ENCODE measurements around the gene IPO9.

The IPO9 gene

DNA sequence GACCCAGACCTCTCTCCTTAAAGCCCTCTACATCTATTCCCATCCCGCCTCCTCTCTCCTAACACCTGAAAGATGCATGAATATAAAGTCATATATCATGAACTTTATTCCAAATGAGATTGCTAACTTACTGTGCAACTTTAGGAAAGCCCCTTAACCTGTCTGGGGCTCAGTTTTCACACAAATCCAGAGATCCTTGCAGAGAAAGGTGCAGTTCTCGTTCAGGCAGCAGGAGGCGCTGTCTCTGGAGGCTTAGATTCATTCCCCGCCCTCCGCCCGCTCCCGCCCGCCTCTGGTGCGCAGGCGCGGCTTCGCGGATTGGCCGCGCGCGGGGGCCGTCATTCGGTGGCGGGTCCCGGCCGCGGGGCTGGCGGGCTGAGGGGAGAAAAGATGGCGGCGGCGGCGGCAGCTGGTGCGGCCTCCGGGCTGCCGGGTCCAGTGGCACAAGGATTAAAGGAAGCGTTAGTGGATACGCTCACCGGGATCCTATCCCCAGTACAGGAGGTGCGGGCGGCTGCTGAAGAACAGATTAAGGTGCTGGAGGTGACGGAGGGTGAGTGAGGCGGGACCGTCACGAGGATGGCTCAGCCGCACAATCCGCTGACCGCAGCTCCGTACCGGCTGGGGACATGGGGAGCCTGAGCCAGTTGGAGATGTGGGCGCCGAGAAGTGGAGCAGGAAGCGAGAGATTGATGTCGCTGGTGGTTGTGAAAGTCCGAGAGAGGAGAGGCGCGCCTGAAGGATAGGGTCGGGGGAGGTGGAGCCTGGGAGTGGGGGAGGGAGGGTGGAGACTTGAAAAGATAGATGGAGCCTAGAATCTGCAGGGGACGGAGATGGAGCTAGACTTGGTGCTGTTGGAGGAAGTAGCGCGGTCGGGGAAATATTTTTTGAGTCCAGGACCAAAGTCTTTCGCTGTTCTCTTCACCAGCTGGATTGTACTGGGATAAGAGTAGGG is at the start of gene IPO9:
TSS of gene IPO9 (plus strand) at position 338 of the 955 bp plus-strand sequence. CDS start at position 391, 53 bp downstream.
- DNase-seq: peak; percentile 94

DNA sequence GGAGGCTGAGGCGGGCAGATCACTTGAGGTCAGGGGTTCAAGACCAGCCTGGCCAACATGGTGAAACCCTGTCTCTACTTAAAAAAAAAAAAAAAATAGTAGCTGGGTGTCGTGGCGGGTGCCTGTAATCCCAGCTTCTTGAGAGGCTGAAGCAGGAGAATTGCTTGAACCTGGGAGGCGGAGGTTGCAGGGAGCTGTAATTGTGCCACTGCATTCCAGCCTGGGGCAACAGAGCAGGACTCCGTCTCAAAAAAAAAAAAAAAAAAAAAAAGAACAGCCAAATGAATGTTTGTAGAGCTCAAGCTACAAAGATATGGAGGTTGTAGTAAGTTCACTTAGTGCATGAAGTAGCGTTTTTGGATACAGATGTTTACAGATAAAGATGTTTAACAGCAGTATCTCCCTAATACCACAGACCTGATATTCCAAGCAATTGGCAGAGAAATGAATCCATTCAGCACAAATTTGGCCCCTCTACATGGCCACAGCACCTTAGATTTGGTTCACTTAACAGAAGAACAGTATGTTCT is 49.5 kb upstream of the IPO9 start:
- DNase-seq: no peak

DNA sequence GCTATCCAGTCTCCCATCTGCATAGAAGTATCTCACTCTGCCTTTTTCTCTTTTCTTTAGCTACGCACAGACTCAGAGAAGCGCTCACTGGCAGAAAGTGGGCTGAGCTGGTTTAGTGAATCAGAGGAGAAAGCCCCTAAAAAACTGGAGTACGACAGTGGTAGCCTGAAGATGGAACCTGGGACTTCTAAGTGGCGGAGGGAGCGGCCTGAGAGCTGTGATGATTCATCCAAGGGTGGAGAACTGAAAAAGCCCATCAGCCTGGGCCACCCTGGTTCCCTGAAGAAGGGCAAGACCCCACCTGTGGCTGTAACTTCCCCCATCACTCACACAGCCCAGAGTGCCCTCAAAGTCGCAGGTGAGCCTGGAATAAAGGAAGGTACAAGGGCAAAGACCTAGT is 48.0 kb upstream of the IPO9 start:
- no peak for DNase-seq

DNA sequence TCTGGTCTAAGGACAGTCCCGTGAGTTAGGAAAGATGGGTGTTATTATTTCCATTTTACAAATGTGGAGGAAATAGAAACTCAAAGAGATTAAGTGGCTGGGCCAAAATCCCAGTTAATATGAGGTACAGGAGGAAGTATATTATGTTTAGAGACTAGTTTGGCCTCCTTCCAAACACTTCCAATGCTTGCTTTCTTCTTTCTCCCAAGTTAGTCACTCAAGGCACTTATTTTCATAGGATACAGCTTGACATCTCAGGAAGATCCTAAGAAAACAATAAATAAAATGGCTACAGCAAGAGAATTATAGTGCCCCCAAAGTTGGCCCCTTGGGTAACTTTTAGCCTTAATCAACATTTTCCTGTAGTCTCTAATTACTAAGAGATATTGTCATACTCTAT is 47.5 kb upstream of the IPO9 start:
- DNase-seq: no peak

DNA sequence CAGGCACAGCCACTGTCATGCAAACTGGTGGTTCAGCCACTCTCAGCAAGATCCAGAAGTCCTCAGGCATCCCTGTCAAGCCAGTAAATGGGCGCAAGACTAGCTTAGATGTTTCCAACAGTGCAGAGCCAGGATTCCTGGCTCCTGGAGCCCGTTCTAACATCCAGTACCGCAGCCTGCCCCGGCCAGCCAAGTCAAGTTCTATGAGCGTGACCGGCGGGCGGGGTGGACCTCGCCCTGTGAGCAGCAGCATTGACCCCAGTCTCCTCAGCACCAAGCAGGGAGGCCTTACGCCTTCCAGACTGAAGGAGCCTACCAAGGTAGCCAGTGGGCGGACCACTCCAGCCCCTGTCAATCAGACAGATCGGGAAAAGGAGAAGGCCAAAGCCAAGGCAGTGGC is 46.6 kb upstream of the IPO9 start:
- DNase-seq: no peak

DNA sequence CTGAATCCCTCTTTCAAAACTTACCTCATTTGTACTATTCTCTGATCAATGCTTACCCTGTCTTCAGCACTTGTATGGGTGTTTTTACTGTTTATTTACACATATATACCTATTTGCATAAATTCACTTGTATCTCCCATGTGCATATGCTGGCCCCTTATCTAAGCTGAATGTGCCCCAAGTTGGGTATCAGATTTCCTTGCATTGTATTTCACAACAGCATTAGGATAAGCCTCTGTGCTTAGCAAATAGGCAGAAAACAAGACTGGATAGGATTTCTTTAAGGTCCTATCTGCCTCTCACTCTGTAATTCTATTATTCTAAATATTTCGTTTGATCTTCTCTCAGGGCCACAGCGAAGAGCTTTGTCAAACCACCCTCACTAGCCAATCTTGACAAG is 45.9 kb upstream of the IPO9 start:
- DNase-seq: no peak

DNA sequence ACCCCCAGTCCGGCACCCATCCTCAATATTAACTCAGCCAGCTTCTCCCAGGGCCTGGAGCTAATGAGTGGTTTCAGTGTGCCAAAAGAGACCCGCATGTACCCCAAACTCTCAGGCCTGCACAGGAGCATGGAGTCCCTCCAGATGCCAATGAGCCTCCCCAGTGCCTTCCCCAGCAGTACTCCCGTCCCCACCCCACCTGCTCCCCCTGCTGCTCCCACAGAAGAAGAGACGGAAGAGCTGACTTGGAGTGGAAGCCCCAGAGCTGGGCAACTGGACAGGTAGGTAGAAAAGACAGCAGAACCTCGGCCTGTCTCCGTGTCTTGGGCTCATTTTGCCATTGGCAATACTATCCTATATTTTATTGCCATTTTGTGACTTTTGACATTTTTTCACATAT is 45.4 kb upstream of the IPO9 start:
- DNase-seq: no peak

DNA sequence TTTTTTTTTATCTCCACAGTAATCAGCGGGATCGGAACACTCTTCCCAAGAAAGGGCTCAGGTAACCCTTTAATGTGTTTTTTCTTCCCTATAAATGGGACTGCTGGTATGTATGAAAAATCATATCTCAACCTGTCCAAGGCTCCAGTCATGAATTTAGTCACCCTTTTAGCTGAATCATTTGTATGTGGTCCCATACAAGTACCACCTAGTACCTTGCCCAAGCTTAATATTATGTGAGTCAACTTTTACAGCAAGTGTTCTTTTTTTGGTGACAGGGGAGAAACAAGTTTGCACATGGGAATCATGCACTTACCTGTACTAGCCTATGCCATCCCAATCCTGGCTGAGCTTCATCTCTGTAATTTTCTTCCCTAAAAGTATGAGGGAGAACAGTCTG is 43.7 kb upstream of the IPO9 start:
- no peak for DNase-seq

DNA sequence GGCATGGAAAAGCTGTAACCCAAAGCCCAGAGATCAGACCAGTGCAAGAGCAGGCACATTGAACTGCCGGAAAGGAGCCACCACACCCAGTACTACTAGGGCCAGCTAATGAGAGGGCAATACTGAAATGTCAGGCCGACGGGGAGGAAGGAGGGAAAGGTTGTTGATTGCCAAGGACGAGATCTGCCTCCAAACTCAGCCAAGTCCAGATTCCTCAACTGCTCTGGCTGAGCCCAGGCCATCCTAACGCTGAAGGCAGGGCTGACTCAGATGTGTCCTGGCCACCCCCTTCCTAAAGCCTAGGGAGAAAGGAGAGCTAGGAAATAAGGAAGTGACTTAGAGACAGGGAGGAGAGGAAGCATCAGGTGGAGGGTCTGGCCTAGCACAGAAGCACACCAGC is 42.1 kb upstream of the IPO9 start:
- DNase-seq: no peak

DNA sequence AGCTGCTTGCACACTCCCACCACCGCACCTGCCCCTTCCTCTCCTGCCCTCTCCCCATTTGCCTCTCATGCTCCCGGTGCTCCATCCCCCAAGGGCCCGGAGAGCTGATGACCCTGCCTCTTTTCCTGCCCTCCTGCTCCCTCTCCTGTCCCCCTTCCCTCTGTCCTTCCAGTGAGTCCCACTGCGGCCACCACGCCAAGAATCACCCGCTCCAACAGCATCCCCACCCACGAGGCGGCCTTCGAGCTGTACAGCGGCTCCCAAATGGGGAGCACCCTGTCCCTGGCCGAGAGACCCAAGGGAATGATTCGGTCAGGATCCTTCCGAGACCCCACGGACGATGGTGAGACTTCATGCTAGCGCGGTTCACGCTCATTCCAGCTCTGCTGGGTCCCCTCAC is 40.7 kb upstream of the IPO9 start:
- no peak for DNase-seq

DNA sequence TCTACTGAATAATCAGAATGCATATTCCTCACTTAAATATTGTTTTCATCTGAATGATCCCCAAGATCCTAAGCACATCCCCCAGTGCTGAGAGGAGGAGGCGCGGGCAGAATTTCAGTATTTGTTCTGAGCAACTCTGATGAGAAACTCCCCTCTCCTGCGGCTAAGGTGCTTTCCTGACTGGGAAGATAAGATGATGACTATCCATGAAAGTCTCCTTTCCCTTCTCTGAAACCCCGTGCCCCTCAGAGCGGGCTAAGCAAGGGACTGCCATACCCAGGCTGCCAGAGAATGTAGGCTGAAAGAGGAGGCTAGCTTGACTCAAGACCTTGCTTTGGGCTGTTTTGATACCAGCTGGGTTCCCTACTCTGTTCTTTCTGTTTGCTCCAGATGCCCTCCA is 39.7 kb upstream of the IPO9 start:
- no peak for DNase-seq

DNA sequence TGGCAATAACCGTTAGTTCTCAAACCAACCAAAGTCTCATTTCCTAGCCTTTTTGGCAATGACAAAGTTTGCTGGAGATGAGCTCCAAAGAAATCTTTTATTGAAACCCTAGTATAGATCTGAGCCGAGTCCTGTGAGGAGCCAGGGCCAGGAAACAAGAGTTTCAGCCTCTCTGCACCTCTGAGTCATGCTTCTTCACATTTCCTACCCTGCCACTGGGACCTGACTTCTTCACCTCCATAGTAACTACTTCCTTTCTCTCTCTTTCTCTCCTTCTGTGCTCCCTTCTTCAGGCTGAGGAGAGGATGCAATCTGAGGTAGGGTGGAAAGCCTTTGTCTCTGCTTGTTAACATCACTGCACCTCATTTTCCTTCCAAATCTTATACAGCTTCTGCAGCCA is 38.7 kb upstream of the IPO9 start:
- DNase-seq: no peak

DNA sequence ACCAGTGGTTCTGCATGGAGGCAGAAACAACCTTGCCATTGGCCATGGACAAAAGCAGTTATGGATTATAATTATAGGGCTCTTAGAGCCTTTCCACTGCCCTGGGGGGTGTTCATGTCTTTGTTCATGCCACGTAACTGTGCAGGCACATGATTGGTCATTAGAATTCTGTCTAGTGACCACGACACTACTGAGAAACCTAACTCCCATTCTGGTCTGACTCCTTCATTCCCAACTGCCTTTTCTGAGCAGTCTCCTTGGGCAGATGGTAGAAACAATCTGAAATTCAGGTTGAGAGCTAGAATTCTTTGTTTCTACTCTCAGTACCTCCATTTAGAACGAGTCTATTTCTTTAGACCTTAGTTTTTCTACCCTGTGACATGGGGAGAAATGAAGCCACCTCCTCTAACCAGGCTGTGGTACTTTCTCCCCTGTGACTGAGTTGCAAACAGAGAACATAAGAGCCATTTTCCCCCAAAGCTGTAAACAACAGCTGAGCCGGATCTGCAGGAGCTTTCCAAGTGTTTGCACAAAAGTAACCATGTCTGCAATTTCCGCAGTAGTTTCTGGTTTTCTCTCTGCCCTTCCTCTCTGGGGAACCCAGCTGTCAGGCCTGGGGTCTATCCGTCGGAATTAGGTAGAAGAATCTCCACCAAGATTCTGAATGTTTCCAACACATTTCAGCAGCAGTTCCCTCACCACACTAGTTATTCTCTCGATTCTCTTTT is 37.7 kb upstream of the IPO9 start:
- no peak for DNase-seq

DNA sequence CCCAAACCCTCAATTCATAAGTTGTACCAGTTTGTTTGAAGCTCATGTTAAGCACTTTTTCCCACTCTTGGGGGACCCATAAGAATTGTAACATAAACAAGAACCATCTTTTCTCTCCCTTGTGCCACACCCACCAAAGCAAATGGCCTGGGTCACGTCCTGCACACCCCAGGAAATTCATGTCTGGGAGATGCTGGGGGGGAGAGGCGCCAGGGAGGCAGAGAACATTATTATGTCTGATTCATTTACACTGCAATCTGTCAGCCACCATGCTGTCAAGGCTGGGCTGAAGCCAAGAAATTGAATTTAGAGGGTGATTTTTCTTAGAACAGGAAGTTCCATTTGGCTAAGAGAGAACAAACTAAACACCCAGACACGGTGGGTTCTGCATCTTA is 37.2 kb upstream of the IPO9 start:
- DNase-seq: peak; percentile 24

DNA sequence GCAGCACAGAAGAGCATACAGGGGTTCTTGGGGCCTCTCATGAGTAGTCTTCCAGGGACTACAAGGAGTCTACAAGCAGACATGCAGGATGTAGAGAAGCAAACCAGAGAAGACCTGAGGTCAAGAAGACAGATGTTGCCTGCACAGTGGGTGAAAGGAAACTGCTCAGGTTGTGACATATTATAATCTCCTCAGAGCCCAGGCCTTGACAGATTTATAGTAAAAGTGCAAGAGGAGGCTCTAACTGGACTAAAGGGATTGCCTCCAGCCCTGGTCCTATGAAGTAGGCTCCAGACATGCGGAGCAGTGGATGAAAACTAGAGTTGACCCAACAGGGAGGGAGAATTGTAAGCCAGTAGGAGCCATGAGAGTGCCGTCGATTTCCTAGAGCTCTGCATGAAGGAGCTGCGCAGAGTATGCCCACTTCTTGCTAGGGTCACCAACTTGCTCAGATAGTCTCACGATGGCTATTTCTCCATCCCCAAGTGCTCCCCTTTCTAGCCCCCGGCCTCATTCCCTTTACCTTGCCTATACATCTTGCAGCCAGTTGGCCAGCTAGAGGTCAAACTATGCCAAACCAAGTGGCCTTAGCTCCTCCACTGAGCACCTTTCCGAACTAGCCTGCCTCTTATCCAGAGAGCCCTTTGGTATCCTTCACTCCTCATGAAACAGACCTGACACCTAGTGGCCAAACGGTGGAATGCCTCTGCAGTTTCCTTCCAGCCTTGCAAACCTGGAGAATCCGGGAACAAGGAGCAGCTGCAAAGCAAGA is 36.2 kb upstream of the IPO9 start:
- DNase-seq: peak; percentile 81

DNA sequence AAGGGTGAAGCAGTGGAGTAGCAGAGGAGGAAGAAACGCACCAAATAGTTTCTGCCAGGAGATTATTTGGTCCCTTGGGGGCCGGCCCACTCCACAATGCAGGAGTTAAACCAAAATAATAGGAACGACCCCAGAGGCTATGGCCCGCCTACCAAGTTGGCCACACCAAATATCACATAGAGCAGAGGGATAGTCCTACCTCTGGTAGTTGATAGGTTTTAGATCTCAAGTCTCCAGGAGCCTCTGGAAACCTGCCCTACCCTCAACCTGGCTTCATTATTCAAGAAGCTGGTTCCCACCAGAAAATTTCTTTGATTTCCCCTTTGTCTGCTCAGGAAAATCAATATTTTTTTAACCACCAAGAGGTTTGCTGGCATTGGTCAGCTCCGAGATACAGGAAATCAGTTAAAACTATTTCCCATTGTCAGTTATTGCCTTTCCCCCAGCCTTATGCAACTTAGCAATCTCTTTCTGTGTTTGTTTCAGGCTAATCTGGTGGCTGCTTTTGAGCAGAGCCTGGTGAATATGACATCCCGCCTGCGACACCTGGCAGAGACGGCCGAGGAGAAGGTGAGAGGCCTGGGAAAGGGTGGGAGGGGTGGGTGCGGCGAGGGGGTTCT is 35.5 kb upstream of the IPO9 start:
- DNase-seq: no peak

DNA sequence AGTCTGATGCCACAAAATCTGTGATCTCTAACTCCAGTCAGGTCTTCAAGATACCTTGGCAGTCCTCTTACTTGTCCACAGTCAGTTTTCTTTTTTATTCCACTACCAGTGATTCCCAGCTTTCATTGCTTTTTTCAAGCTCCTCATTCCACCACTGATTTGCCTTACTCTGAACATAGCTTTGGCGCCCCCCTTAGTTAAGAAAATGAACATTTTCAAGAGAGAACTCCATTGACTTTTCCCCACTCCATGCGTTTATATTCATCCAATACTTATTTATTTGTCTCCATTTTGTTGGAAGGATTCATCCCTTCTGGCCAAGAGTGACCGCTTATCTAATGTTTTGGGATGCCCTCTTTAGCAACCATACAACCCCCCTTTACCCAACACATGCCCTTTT is 33.9 kb upstream of the IPO9 start:
- DNase-seq: no peak

DNA sequence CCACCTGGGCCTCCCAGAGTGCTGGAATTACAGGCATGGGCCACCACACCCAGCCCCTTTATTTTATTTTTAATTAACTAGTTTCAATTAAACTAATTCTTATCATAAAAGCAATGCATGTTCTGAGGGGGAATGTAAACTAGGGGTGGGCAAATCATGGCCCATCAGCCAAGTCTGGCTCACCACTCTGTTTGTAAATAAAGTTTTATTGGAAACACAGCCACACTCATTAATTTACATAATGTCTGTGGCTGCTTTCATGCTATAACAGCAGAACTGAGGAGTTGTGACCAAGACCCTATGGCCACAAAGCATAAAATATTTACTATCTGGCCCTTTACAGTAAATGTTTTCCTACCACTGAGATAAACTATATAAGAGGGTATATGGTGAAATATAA is 28.7 kb upstream of the IPO9 start:
- no peak for DNase-seq

DNA sequence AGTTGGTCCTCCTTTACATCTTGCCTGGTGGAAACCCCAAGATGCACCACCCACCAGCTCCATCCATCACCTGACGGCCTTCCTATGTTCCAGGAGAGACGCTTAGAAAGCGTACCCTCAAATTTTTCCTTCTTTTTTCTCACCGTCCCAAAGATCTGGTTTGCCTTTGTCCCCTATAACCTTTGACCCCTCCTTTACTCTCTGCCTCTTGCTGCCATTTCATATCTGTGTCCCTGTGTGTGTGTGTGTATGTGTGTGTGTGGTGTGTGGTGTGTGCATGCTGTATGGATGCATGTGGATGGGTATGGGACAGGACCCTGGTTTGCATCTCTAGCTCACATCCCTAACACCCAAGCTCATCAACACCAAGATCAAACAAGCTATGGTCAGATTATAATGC is 22.2 kb upstream of the IPO9 start:
- DNase-seq: no peak

DNA sequence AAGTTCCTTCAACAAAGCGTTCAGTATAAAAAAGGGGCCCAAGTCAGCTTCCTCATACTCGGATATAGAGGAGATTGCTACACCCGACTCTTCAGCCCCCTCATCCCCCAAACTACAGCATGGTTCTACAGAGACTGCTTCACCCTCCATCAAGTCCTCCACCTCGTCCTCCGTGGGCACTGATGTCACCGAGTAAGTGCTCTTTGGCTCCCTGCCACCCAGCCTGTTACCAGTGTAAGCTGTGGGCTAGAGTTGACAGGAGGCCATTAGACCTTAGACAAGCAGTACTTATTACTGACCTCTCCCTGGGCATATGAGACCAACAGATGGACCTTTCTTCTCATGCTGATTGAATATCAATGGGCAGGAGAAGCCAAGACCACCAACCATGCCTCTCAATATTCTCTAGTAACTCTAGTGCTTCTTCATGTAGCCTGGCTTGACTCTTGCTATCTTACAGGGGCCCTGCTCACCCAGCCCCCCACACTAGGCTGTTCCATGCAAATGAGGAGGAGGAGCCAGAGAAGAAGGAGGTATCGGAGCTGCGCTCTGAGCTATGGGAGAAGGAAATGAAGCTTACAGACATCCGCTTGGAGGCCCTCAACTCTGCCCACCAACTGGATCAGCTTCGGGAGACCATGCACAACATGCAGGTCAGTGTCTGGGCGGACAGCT is 20.9 kb upstream of the IPO9 start:
- no peak for DNase-seq

DNA sequence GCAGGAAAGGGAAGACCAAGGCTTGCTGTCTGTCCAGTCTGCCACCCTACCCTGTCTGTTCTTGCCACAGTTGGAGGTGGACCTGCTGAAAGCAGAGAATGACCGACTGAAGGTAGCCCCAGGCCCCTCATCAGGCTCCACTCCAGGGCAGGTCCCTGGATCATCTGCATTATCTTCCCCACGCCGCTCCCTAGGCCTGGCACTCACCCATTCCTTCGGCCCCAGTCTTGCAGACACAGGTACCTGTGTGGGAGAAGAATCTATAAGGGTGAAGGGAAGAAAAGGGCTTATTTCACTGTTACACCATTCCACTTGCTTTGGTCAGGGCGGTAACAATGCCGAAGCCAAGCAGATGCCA is 20.3 kb upstream of the IPO9 start:
- no peak for DNase-seq

DNA sequence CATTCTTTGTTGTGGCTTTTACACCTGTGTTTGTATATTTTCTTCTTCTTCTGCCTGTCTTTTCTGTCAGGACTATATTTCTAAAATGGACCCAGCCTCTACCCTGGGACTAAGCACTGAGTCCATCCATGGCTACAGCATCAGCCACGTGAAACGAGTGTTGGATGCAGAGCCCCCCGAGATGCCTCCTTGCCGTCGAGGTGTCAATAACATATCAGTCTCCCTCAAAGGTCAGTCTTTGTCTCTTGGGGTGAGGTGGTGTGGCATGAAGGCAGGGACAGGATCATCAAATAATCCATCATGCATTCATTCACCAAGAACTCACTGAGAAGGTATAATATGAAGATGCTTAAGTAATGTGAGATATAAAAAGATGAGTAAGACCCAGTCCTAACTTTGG is 19.1 kb upstream of the IPO9 start:
- no peak for DNase-seq

Measured in NCI-H774 (cell line).